ENCODE data around the gene UBE2K. TPM values are rescaled to one million over a fixed set of nuclear protein-coding genes. Genes with fewer than 3 reads are reported as not detected.

Gene UBE2K
- total and polyA plus RNA-seq, 12 donors, result 24.0 to 74.0 (median 56.5) TPM

- peaks cover 0 to 86% (median 19%) of the 10 kb centered on the region in 9 donors for H3K36me3 ChIP-seq
- ATAC-seq, result no peak
- WGBS, 2 donors, result 77 to 83% methylated on average over 6 of the region's 6 CpGs
Measured at GRCh38 chr4:39754309-39754708, 56.4 kb downstream of the UBE2K start.

DNA sequence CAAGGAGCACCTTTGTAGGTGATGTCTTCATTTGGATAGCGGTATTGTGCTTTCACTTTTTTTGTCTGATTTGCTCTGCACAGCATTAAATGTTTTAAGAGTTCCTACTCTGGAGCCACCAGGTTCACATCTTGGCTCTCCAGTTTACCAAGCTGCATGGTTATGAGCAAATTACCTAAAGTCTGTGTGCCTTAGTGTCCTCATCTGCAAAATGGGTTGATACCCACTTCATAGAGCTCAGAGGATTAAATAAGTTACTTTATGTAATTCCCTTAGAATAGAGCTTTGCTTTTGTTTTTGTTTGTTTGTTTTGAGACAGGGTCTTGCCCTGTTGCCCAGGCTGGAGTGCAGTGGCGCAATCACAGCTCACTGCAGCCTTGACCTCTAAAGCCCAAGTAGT, 58.2 kb downstream of the UBE2K start:
- intact Hi-C loops (cut with DNase I), result no loop called here
- DNase-seq (no peak), ATAC-seq (no peak)
- Histone ChIP-seq H3K27ac (no peak overlapping the region), H3K36me3 (peaks cover 0 to 86% (median 24%) of the 10 kb centered on the region in 9 donors), H3K27me3 (no peaks in the 10 kb centered on the region), H3K4me3 (no peak overlapping the region), H3K4me1 (peaks cover 0 to 12% (median 0%) of the 10 kb centered on the region in 9 donors), H3K9me3 (no peaks in the 10 kb centered on the region)
- 97 to 100% methylated on average over 2 of the region's 2 CpGs for WGBS, 2 donors
- TF ChIP-seq, protein P1, sequence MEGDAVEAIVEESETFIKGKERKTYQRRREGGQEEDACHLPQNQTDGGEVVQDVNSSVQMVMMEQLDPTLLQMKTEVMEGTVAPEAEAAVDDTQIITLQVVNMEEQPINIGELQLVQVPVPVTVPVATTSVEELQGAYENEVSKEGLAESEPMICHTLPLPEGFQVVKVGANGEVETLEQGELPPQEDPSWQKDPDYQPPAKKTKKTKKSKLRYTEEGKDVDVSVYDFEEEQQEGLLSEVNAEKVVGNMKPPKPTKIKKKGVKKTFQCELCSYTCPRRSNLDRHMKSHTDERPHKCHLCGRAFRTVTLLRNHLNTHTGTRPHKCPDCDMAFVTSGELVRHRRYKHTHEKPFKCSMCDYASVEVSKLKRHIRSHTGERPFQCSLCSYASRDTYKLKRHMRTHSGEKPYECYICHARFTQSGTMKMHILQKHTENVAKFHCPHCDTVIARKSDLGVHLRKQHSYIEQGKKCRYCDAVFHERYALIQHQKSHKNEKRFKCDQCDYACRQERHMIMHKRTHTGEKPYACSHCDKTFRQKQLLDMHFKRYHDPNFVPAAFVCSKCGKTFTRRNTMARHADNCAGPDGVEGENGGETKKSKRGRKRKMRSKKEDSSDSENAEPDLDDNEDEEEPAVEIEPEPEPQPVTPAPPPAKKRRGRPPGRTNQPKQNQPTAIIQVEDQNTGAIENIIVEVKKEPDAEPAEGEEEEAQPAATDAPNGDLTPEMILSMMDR (IDR thresholded peaks at IDR 0.05), result no peak

More at GRCh38 chr4:39754309-39754708, 56.4 kb downstream of the UBE2K start:
- Histone ChIP-seq H3K9me3 (no peaks in the 10 kb centered on the region), H3K4me1 (peaks cover 0 to 12% (median 0%) of the 10 kb centered on the region in 9 donors), H3K27me3 (no peaks in the 10 kb centered on the region), H3K4me3 (no peak overlapping the region), H3K27ac (no peak overlapping the region)
- no peak for DNase-seq
- TF ChIP-seq, protein P1 (IDR thresholded peaks at IDR 0.05), result no peak
- intact Hi-C loops (cut with DNase I), result no loop called here

DNA sequence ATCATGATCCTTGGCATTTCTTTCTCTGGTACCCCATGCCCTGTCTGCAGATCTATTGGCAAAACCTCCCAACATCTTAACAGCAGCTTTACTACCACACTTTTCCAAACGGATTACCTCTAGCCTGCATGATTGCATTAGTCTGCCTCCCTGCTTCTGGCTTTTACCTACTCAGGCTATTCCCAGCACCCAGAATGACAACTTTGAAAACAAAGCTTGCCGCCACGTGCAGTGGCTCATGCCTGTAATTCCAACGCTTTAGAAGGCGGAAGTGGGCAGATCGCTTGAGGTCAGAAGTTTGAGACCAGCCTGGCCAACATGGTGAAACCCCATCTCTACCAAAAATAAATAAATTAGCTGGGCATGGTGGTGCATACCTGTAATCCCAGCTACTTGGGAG, 60.2 kb downstream of the UBE2K start:
- Histone ChIP-seq H3K27me3 (no peaks in the 10 kb centered on the region), H3K9me3 (no peaks in the 10 kb centered on the region), H3K36me3 (peaks cover 0 to 91% (median 27%) of the 10 kb centered on the region in 9 donors), H3K27ac (no peak overlapping the region), H3K4me3 (no peak overlapping the region), H3K4me1 (peaks cover 0 to 12% (median 0%) of the 10 kb centered on the region in 9 donors)
- DNase-seq (no peak), ATAC-seq (no peak)
- WGBS, 2 donors, result 91% methylated on average over 6 of the region's 6 CpGs
- TF ChIP-seq, protein P1 (IDR thresholded peaks at IDR 0.05), result no peak
- intact Hi-C loops (cut with DNase I), result no loop called here

- no peak for ATAC-seq
Measured at GRCh38 chr4:39759569-39759968, 61.6 kb downstream of the UBE2K start.

More at GRCh38 chr4:39759569-39759968, 61.6 kb downstream of the UBE2K start:
- no peaks in the 10 kb centered on the region for H3K27me3 ChIP-seq
- peaks cover 0 to 97% (median 27%) of the 10 kb centered on the region in 9 donors for H3K36me3 ChIP-seq
- TF ChIP-seq, protein P1 (IDR thresholded peaks at IDR 0.05), result no peak
- H3K9me3 ChIP-seq, result no peaks in the 10 kb centered on the region
- H3K27ac ChIP-seq, result no peak overlapping the region
- DNase-seq, result no peak
- peaks cover 0 to 4% (median 0%) of the 10 kb centered on the region in 9 donors for H3K4me1 ChIP-seq
- 94% methylated on average over 4 of the region's 4 CpGs for WGBS, 2 donors
- no peak overlapping the region for H3K4me3 ChIP-seq
- intact Hi-C loops (cut with DNase I), result no loop called here

Data from heart right ventricle (tissue), 16 donors.